HEK293 (cell line): ENCODE results near the gene QSOX1.

Experiments used
- CTCF ChIA-PET: fragments of 350-600 bp; formaldehyde crosslinking; extraction: SDS; loops from one replicate; lab custom pipeline; 2021; ENCODE audit warnings: antibody characterized with exemption; lab: Yijun Ruan, JAX
- POLR2A ChIA-PET: fragments of 300-600 bp; formaldehyde crosslinking; extraction: SDS; loops from one replicate; lab custom pipeline; 2020; ENCODE audit warnings: antibody characterized with exemption, inconsistent platforms; lab: Yijun Ruan, JAX
- H3K27ac ChIP-seq: fragments of 200-500 bp; sonication (Bioruptor generic); 2 replicates; pipeline ENCODE4 v1.5.1; 2014; ENCODE audit warnings: low read depth, low read length, control low read depth, inconsistent platforms; ENCODE audit errors: extremely low read depth
- H3K36me3 ChIP-seq, 2 experiments: fragments of 200-500 bp in 1 of 2; sonication (Bioruptor generic) in 1 of 2; 1 replicate in 1 of 2; 2 replicates in 1 of 2; pipeline ENCODE4 v1.5.1; 2014 to 2017; ENCODE audit warnings: inconsistent platforms in 2 of 2, low read length in 2 of 2; ENCODE audit not compliant: control insufficient read depth in 2 of 2, insufficient read depth in 1 of 2
- H3K4me1 ChIP-seq: fragments of 200-500 bp; sonication (Bioruptor generic); 2 replicates; pipeline ENCODE4 v1.5.1; 2014; ENCODE audit warnings: mild to moderate bottlenecking, low read length, inconsistent platforms; ENCODE audit not compliant: control insufficient read depth, insufficient read depth
- H3K4me3 ChIP-seq: 2 replicates; pipeline ENCODE4 v1.5.1; 2011; ENCODE audit warnings: low read depth, mild to moderate bottlenecking, control low read depth, low read length, moderate library complexity
- H3K9me3 ChIP-seq: fragments of 200-500 bp; sonication (Bioruptor generic); 2 replicates; pipeline ENCODE4 v1.5.1; 2014; ENCODE audit warnings: low read depth, low read length, inconsistent platforms; ENCODE audit not compliant: control insufficient read depth, insufficient read depth
- GLI2 ChIP-seq: fragments of 450-650 bp; formaldehyde crosslinking; IDR thresholded peaks from 2 replicates; pipeline ENCODE4; 2017; ENCODE audit warnings: missing biosample characterization, missing genetic modification characterization, low read depth, borderline replicate concordance
- KLF7 ChIP-seq: fragments of 450-650 bp; formaldehyde crosslinking; IDR thresholded peaks from 2 replicates; pipeline ENCODE4 v1.5.1; 2016; ENCODE audit warnings: missing biosample characterization, missing genetic modification characterization, borderline replicate concordance
- SALL2 ChIP-seq: fragments of 450-650 bp; formaldehyde crosslinking; IDR thresholded peaks from 2 replicates; pipeline ENCODE4 v1.5.0; 2017; ENCODE audit warnings: missing biosample characterization, mild to moderate bottlenecking, missing genetic modification characterization, borderline replicate concordance
- TSHZ1 ChIP-seq: fragments of 450-650 bp; formaldehyde crosslinking; IDR thresholded peaks from 2 replicates; pipeline ENCODE4 v1.5.1; 2016; ENCODE audit warnings: missing biosample characterization, missing genetic modification characterization, borderline replicate concordance
- ZBTB49 ChIP-seq: fragments of 450-650 bp; formaldehyde crosslinking; IDR thresholded peaks from 2 replicates; pipeline ENCODE4 v1.5.1; 2016; ENCODE audit warnings: missing biosample characterization, missing genetic modification characterization, low read depth
- ZEB2 ChIP-seq: fragments of 450-650 bp; formaldehyde crosslinking; IDR thresholded peaks from 2 replicates; pipeline ENCODE4 v1.5.1; 2016; ENCODE audit warnings: missing biosample characterization, missing genetic modification characterization
- ZNF132 ChIP-seq: fragments of 450-650 bp; formaldehyde crosslinking; IDR thresholded peaks from 2 replicates; pipeline ENCODE4 v1.5.1; 2017; ENCODE audit warnings: missing biosample characterization, missing genetic modification characterization, borderline replicate concordance
- ZNF138 ChIP-seq: fragments of 450-650 bp; formaldehyde crosslinking; IDR thresholded peaks from 2 replicates; pipeline ENCODE4 v1.5.1; 2016; ENCODE audit warnings: missing biosample characterization, missing genetic modification characterization, borderline replicate concordance
- ZNF155 ChIP-seq: fragments of 450-650 bp; formaldehyde crosslinking; IDR thresholded peaks from 2 replicates; pipeline ENCODE4 v1.5.1; 2016; ENCODE audit warnings: missing biosample characterization, missing genetic modification characterization
- ZNF184 ChIP-seq: fragments of 450-650 bp; IDR thresholded peaks from 2 replicates; pipeline ENCODE4 v1.5.1; 2018; ENCODE audit warnings: missing biosample characterization, mild to moderate bottlenecking, missing genetic modification characterization
- ZNF2 ChIP-seq: fragments of 450-650 bp; formaldehyde crosslinking; IDR thresholded peaks from 2 replicates; pipeline ENCODE4 v1.5.1; 2016; ENCODE audit warnings: missing biosample characterization, missing genetic modification characterization
- ZNF239 ChIP-seq: fragments of 450-650 bp; formaldehyde crosslinking; IDR thresholded peaks from 2 replicates; pipeline ENCODE4 v1.5.1; 2016; ENCODE audit warnings: missing biosample characterization, missing genetic modification characterization
- ZNF311 ChIP-seq: fragments of 450-650 bp; formaldehyde crosslinking; IDR thresholded peaks from 2 replicates; pipeline ENCODE4 v1.5.1; 2017; ENCODE audit warnings: missing biosample characterization, missing genetic modification characterization, borderline replicate concordance
- ZNF341 ChIP-seq: fragments of 450-650 bp; formaldehyde crosslinking; IDR thresholded peaks from 2 replicates; pipeline ENCODE4; 2016; ENCODE audit warnings: low read depth, missing biosample characterization, missing genetic modification characterization
- ZNF404 ChIP-seq: fragments of 450-650 bp; formaldehyde crosslinking; IDR thresholded peaks from 2 replicates; pipeline ENCODE4 v1.5.1; 2017; ENCODE audit warnings: missing biosample characterization, missing genetic modification characterization
- ZNF416 ChIP-seq: fragments of 450-650 bp; formaldehyde crosslinking; IDR thresholded peaks from 2 replicates; pipeline ENCODE4 v1.5.1; 2016; ENCODE audit warnings: missing biosample characterization, missing genetic modification characterization
- ZNF423 ChIP-seq: fragments of 450-650 bp; formaldehyde crosslinking; IDR thresholded peaks from 2 replicates; pipeline ENCODE4 v1.5.1; 2016; ENCODE audit warnings: missing biosample characterization, missing genetic modification characterization
- ZNF530 ChIP-seq: fragments of 450-650 bp; formaldehyde crosslinking; IDR thresholded peaks from 2 replicates; pipeline ENCODE4 v1.5.1; 2016; ENCODE audit warnings: low read depth, missing biosample characterization, missing genetic modification characterization
- ZNF571 ChIP-seq: fragments of 450-650 bp; formaldehyde crosslinking; IDR thresholded peaks from 2 replicates; pipeline ENCODE4 v1.5.0; 2017; ENCODE audit warnings: missing biosample characterization, missing genetic modification characterization
- ZNF596 ChIP-seq: fragments of 450-650 bp; IDR thresholded peaks from 2 replicates; pipeline ENCODE4 v1.5.0; 2018; ENCODE audit warnings: missing biosample characterization, mild to moderate bottlenecking, missing genetic modification characterization, moderate library complexity
- ZNF600 ChIP-seq: fragments of 450-650 bp; formaldehyde crosslinking; IDR thresholded peaks from 2 replicates; pipeline ENCODE4 v1.5.1; 2016; ENCODE audit warnings: missing biosample characterization, missing genetic modification characterization
- ZNF76 ChIP-seq: fragments of 450-650 bp; formaldehyde crosslinking; IDR thresholded peaks from 2 replicates; pipeline ENCODE4; 2016; ENCODE audit warnings: low read depth, missing biosample characterization, missing genetic modification characterization, borderline replicate concordance
- ZSCAN16 ChIP-seq: fragments of 450-650 bp; formaldehyde crosslinking; IDR thresholded peaks from 2 replicates; pipeline ENCODE4 v1.5.1; 2016; ENCODE audit warnings: missing biosample characterization, missing genetic modification characterization
- TF ChIP-seq, protein P1 (sequence below): fragments of 450-650 bp; formaldehyde crosslinking; IDR thresholded peaks from 2 replicates; pipeline ENCODE4 v1.5.1; 2016; ENCODE audit warnings: missing biosample characterization, missing genetic modification characterization
- TF ChIP-seq, protein P2 (sequence below): fragments of 450-650 bp; formaldehyde crosslinking; IDR thresholded peaks from 2 replicates; pipeline ENCODE4 v1.5.1; 2016; ENCODE audit warnings: missing biosample characterization, missing genetic modification characterization
- TF ChIP-seq, protein P3 (sequence below): fragments of 450-650 bp; formaldehyde crosslinking; IDR thresholded peaks from 2 replicates; pipeline ENCODE4 v1.5.1; 2016; ENCODE audit warnings: missing biosample characterization, missing genetic modification characterization

The QSOX1 gene

GRCh38 chr1:180143359-180143758 is 11.3 kb upstream of the QSOX1 start:
- H3K4me3 ChIP-seq: no peak overlapping the region
- TF ChIP-seq ZNF596 (tag by site-specific recombination) (no peak), ZNF155 (tag by site-specific recombination) (no peak), ZEB2 (no peak), ZNF76 (tag by site-specific recombination) (no peak), TSHZ1 (no peak), ZNF311 (tag by site-specific recombination) (no peak), ZNF239 (tag by site-specific recombination) (no peak), ZBTB49 (tag by site-specific recombination) (no peak), ZNF132 (tag by site-specific recombination) (no peak), ZNF530 (tag by site-specific recombination) (no peak), ZNF571 (no peak), GLI2 (no peak), ZNF416 (tag by site-specific recombination) (no peak)
- TF ChIP-seq, protein P1, sequence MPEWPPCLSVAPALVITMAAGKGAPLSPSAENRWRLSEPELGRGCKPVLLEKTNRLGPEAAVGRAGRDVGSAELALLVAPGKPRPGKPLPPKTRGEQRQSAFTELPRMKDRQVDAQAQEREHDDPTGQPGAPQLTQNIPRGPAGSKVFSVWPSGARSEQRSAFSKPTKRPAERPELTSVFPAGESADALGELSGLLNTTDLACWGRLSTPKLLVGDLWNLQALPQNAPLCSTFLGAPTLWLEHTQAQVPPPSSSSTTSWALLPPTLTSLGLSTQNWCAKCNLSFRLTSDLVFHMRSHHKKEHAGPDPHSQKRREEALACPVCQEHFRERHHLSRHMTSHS (tag by site-specific recombination): no peak
- TF ChIP-seq, all 188 proteins: peak for 0
- Histone ChIP-seq H3K27ac (no peak overlapping the region), H3K4me1 (no peaks in the 10 kb centered on the region), H3K9me3 (no peaks in the 10 kb centered on the region), H3K36me3 (no peaks in the 10 kb centered on the region)
- CTCF ChIA-PET: no interaction called here
- POLR2A ChIA-PET: interaction anchor here (0.7 kb wide), 1 partner anchor 36 kb away, joined by 4 read pairs; no protein-coding TSS in a partner anchor

- Histone ChIP-seq H3K4me1 (no peaks in the 10 kb centered on the region), H3K9me3 (no peaks in the 10 kb centered on the region)
- CTCF ChIA-PET: interaction anchor here (0.9 to 1.4 kb wide), 3 partner anchors 12 to 37 kb away, joined by 3 to 5 read pairs (median 4); no protein-coding TSS in a partner anchor
- TF ChIP-seq ZNF138 (no peak), ZNF341 (tag by site-specific recombination) (no peak), ZNF423 (tag by site-specific recombination) (no peak), ZNF600 (tag by site-specific recombination) (no peak), ZNF2 (tag by site-specific recombination) (no peak), ZNF184 (tag by site-specific recombination) (no peak), ZSCAN16 (no peak), SALL2 (tag by site-specific recombination) (no peak), KLF7 (no peak), ZNF404 (no peak)
- TF ChIP-seq, protein P2, sequence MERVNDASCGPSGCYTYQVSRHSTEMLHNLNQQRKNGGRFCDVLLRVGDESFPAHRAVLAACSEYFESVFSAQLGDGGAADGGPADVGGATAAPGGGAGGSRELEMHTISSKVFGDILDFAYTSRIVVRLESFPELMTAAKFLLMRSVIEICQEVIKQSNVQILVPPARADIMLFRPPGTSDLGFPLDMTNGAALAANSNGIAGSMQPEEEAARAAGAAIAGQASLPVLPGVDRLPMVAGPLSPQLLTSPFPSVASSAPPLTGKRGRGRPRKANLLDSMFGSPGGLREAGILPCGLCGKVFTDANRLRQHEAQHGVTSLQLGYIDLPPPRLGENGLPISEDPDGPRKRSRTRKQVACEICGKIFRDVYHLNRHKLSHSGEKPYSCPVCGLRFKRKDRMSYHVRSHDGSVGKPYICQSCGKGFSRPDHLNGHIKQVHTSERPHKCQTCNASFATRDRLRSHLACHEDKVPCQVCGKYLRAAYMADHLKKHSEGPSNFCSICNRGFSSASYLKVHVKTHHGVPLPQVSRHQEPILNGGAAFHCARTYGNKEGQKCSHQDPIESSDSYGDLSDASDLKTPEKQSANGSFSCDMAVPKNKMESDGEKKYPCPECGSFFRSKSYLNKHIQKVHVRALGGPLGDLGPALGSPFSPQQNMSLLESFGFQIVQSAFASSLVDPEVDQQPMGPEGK (tag by site-specific recombination): no peak
- TF ChIP-seq, protein P3, sequence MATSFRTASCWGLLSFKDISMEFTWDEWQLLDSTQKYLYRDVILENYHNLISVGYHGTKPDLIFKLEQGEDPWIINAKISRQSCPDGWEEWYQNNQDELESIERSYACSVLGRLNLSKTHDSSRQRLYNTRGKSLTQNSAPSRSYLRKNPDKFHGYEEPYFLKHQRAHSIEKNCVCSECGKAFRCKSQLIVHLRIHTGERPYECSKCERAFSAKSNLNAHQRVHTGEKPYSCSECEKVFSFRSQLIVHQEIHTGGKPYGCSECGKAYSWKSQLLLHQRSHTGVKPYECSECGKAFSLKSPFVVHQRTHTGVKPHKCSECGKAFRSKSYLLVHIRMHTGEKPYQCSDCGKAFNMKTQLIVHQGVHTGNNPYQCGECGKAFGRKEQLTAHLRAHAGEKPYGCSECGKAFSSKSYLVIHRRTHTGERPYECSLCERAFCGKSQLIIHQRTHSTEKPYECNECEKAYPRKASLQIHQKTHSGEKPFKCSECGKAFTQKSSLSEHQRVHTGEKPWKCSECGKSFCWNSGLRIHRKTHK (tag by site-specific recombination): no peak
Observed at GRCh38 chr1:180144659-180145357, 9.9 kb upstream of the QSOX1 start.

More at GRCh38 chr1:180144659-180145357, 9.9 kb upstream of the QSOX1 start:
- H3K27ac ChIP-seq: no peak overlapping the region
- POLR2A ChIA-PET: no interaction called here
- no peaks in the 10 kb centered on the region for H3K36me3 ChIP-seq
- no peak overlapping the region for H3K4me3 ChIP-seq
